ACC112 (cell line): Measurements from ENCODE around the gene TMTC3.
"Not testable (repeated sequence)": the region's sequence is repeated elsewhere in the genome, so short reads cannot be mapped to it uniquely, and the experiment has no call there.

Experiments used
- H2AFZ ChIP-seq: fragments of 200-600 bp; sonication (generic); one replicate; pipeline ENCODE4 v1.6.0; 2017; ENCODE audit warnings: antibody characterized with exemption, low read length; ENCODE audit not compliant: unreplicated experiment
- H3K27ac ChIP-seq: fragments of 200-600 bp; sonication (generic); 2 replicates; pipeline ENCODE4 v1.5.1; 2014; ENCODE audit warnings: low read depth, mild to moderate bottlenecking, antibody characterized with exemption, low read length, moderate library complexity
- H3K27me3 ChIP-seq: fragments of 200-600 bp; sonication (generic); 2 replicates; pipeline ENCODE4 v1.6.1; 2014; ENCODE audit warnings: mild to moderate bottlenecking, antibody characterized with exemption, low read length, moderate library complexity, mixed read lengths; ENCODE audit not compliant: insufficient read depth
- H3K36me3 ChIP-seq: fragments of 200-600 bp; sonication (generic); 2 replicates; pipeline ENCODE4 v1.6.1; 2016; ENCODE audit warnings: mild to moderate bottlenecking, antibody characterized with exemption, low read length, moderate library complexity, mixed read lengths; ENCODE audit not compliant: insufficient read depth
- H3K4me1 ChIP-seq: fragments of 200-600 bp; sonication (generic); one replicate; pipeline ENCODE4 v1.6.1; 2016; ENCODE audit warnings: low read length, mixed read lengths; ENCODE audit not compliant: insufficient read depth, unreplicated experiment, control insufficient read depth
- H3K4me3 ChIP-seq: fragments of 200-600 bp; sonication (generic); 2 replicates; pipeline ENCODE4 v1.5.1; 2014; ENCODE audit warnings: mild to moderate bottlenecking, low read depth, low read length
- H3K79me2 ChIP-seq: fragments of 200-600 bp; sonication (generic); one replicate; pipeline ENCODE4 v1.6.0; 2016; ENCODE audit warnings: low read length; ENCODE audit not compliant: control insufficient read depth, unreplicated experiment, insufficient read depth

TMTC3 gene

DNA sequence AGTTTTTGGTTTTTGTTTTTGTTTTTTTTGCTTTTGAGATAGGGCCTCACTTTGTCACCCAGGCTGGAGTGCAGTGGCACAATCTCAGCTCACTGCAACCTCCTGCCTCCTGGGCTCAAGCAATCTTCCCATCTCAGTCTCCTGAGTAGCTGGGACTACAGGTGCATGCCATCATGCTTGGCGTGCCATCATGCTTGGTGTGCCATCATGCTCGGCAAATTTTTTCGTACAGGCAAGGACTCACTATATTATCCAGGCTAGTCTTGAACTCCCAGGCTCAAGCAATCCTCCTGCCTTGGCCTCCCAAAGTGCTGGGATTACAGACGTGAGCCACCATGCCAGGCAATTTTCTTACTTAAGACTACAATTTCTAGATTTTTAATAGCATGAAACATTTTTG lies 2.4 kb upstream of the TMTC3 start:
- H3K79me2 ChIP-seq: peaks cover 27% of the 10 kb centered on the region
- peaks cover 31% of the 10 kb centered on the region for H3K36me3 ChIP-seq
- H3K4me3 ChIP-seq, H3K27ac ChIP-seq, H3K27me3 ChIP-seq, H2AFZ ChIP-seq: not testable (repeated sequence)
- peaks cover 12% of the 10 kb centered on the region for H3K4me1 ChIP-seq

DNA sequence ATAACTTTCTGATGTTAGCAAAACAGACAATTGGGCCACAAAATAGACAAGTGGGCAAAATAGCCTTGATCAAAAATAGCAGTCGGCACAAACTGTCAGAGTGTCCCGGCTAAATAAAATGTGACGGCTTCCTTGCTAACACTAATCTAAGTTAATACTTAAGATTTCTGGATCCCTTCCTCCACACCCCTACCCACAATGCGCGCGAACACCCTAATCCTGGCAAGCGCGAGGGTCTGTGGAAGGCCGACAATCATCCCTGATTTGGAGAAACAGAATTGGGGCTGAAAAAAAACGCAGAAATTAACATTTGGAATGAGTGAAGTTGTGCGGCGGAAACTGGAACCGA lies 708 bp upstream of the TMTC3 start:
- peaks cover 22% of the 10 kb centered on the region for H3K4me1 ChIP-seq
- H3K27me3 ChIP-seq: no peaks in the 10 kb centered on the region
- H3K27ac ChIP-seq: peak overlapping the region; percentile 68
- H3K36me3 ChIP-seq: peaks cover 23% of the 10 kb centered on the region
- H2AFZ ChIP-seq: peak overlapping the region; percentile 98
- H3K79me2 ChIP-seq: peaks cover 43% of the 10 kb centered on the region
- peak overlapping the region; percentile 90 for H3K4me3 ChIP-seq

DNA sequence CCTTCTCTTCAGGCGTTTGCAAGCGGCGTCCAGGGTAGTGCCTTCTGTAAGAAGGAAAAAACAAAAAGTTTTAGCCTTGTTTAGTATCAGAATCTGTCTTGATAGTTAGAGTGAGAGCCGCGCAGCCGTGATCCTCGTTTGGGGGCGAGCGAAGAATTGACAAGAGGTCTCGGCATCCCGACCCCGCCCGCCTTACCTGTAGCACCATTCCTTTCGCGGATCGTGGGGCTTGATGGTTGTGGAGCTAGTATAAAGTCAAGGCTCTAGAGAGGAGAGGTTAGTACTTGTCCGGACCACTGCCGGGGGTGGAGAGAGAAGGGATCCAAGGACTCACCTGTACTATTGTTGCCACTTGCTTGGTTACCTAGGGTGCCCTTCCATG lies 494 bp downstream of the TMTC3 start:
- peaks cover 22% of the 10 kb centered on the region for H3K4me1 ChIP-seq
- H3K36me3 ChIP-seq: peaks cover 21% of the 10 kb centered on the region
- peak overlapping the region; percentile 90 for H3K4me3 ChIP-seq
- H3K27ac ChIP-seq: no peak overlapping the region
- no peaks in the 10 kb centered on the region for H3K27me3 ChIP-seq
- H3K79me2 ChIP-seq: peaks cover 46% of the 10 kb centered on the region
- H2AFZ ChIP-seq: peak overlapping the region; percentile 94

DNA sequence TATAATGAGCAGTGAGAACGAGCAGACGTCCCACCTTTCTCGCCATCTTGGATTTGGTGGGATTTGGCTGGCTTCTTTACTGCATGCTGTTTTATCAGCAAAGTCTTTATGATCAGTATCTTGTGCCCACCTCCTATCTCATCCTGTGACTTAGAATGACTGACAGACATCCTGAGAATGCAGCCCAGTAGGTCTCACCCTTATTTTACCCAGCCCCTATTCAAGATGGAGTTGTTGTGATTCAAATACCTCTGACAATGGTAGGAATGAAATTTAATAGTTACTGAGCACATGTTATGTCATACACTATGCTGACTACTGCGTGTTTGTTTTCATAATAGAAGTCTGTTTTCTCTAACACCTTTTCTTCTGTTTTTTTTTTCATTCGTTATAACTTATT lies 1.9 kb downstream of the TMTC3 start:
- Histone ChIP-seq H3K27me3 (no peaks in the 10 kb centered on the region), H3K27ac (no peak overlapping the region), H3K4me1 (peaks cover 22% of the 10 kb centered on the region), H2AFZ (no peak overlapping the region), H3K36me3 (peaks cover 10% of the 10 kb centered on the region; the same call in 1 of the 2 replicates), H3K79me2 (peaks cover 53% of the 10 kb centered on the region), H3K4me3 (peak overlapping the region; percentile 90; the same call in 1 of the 2 replicates)

DNA sequence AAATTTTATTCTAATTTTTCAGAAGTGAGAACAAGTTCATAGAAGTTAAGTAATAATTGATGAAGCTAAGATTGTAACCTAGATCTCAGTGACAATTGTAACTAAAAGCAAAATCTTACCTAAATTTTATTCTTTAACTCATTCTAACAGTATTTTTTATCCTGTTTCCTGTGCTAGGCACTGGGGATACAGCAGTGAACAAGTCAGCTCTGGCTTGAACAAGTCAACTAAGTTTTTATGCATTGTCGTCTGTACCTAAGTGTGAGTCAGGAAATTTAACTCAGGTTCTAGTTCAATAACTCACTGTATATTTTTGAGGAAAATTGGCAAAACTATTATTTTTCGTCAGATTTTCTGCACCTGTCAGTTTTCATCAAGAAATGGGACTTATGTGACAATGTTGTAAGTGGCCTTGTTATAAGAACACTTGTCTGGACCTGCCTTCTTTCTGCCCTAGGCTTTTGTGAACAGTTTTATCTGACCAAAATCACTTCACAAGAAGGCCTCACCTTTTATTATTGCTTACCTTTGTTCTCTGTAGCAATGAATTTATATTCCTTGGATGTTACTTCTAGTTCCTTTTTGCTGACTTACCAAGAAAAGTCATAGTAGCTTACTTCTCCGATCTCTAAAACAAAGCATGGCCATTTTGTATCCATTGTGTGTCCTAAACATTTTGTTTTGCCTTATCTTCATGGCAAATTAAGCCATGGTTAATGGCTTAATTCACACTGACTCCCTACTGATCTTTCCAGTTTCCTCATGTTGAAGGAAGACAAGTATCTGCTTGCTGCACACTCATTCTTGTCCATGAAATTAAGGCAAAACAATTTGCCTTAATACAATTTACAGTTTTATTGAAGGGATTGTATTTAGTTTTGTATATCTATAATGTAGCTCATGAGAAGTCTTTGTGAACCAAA lies 2.7 kb downstream of the TMTC3 start:
- Histone ChIP-seq H3K27ac (no peak overlapping the region), H3K4me1 (peaks cover 22% of the 10 kb centered on the region), H3K4me3 (no peak overlapping the region), H3K36me3 (peaks cover 8% of the 10 kb centered on the region; the same call in 1 of the 2 replicates), H2AFZ (no peak overlapping the region), H3K27me3 (no peaks in the 10 kb centered on the region), H3K79me2 (peaks cover 53% of the 10 kb centered on the region)

DNA sequence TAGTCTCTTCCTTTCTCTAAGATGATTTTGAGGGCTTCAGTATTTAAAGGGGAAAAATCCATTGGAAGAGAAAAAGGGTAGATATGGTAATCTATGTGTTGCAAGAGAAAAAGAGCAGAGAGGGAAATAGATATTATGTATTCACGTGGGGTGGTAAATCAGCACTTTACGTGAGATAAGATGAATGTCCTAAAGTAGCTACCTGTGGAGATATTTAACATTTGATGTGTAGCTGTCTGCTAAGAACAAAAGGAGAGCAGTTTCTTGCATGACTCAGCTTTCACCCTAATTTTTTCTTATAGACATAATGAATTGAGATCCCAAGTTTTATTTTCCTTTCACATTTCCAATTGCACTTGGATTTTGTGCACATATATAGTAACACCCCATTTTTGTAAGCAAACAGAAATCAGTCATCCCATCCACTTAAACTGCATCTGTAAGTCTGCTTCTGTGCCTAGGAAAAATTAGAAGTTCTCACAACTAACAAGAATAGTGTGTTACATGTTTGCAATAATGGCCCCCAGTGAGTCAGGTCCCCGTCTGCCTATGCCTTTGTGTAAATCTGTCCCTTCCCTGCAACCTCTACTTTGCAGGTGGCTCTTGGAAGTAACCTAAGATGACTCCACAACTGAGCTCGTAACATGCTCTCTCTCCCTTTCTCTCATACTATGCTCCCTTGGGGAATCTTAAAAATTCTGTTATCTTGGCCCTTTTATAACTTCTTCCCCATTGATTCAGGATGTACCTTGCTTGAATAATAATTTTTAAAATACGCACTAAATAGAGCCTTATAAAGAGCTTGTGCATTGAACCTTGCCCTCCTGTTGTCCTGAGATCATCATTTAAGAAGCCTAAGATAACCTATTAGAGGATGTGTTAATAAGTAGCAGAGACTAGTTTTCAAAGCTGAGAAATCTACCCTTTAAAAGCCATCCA lies 3.7 kb downstream of the TMTC3 start:
- peaks cover 50% of the 10 kb centered on the region for H3K79me2 ChIP-seq
- no peak overlapping the region for H2AFZ ChIP-seq
- H3K36me3 ChIP-seq: no peaks in the 10 kb centered on the region
- no peak overlapping the region for H3K27ac ChIP-seq
- no peak overlapping the region for H3K4me3 ChIP-seq
- no peaks in the 10 kb centered on the region for H3K27me3 ChIP-seq
- peaks cover 18% of the 10 kb centered on the region for H3K4me1 ChIP-seq

DNA sequence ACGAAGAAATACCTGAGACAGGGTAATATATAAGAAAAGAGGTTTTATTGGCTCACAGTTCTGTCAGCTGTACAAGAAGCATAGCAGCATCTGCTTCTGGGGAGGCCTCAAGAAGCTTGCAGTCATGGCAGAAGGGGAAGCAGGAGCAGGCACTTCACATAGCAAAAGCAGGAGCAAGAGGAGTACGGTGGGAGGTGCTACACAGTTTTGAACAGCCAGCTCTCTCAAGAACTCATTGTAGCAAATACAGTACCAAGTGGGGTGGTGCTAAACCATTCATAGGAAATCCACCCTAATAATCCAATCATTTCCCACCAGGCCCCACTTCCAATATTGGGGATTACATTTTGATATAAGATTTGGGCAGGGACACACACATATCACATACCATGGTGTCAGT lies 8.0 kb downstream of the TMTC3 start:
- Histone ChIP-seq H3K36me3 (no peaks in the 10 kb centered on the region), H2AFZ (no peak overlapping the region), H3K4me3 (no peak overlapping the region), H3K27me3 (no peaks in the 10 kb centered on the region), H3K79me2 (peaks cover 22% of the 10 kb centered on the region), H3K27ac (no peak overlapping the region), H3K4me1 (peaks cover 14% of the 10 kb centered on the region)

DNA sequence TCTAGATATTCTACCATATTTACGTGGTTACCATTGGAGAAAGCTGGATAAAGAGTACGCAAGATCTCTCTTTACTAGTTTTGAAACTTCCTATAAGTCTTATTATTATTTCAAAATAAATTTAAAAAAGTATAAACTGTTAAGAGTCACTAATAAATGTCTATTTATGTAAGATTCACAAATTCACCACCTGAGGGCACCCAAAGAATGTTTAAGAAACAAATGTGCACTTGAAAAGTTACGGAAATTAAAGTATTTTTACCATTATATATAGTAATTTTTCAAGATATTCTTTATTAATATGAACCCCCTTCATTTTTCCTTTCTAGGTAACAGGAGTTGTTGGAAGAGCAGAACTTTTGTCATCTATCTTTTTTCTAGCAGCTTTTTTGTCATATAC lies 11.9 kb downstream of the TMTC3 start:
- H3K4me1 ChIP-seq: peaks cover 9% of the 10 kb centered on the region
- H2AFZ ChIP-seq: no peak overlapping the region
- no peak overlapping the region for H3K4me3 ChIP-seq
- H3K27ac ChIP-seq: no peak overlapping the region
- H3K27me3 ChIP-seq: no peaks in the 10 kb centered on the region
- no peaks in the 10 kb centered on the region for H3K79me2 ChIP-seq
- H3K36me3 ChIP-seq: 0 out of 2 replicates have a peak, but pooled peaks cover 10% of the 10 kb centered on the region

DNA sequence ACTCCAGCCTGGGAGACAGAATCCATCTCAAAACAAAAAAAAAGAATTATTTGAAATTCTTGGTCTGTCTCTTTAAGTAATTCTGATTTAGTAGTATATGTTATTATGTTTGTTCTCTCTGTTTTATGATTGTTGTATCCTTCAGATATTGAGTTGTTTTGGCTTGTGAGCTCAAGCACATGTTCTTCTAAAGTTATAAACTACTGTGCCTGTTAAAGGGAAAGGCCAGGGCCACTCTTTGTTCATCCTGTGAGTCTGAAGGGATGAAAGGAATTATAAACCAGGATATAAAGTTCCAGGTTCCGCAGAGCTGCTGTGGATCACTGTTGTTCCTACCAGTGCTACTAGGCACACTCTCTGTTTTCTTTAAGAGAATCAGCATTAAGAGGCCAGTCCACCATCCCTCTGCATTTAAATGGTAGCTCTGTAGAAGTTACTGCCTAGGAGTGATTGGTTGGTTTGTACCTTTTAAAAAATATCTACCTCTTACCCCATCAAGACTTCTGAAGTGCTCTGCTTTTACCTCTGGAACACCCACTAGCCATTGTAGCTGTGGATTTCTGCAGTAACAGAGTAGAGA lies 14.1 kb downstream of the TMTC3 start:
- Histone ChIP-seq H3K4me1 (peaks cover 9% of the 10 kb centered on the region), H3K79me2 (no peaks in the 10 kb centered on the region), H3K36me3 (peaks cover 13% of the 10 kb centered on the region; the same call in 1 of the 2 replicates)

DNA sequence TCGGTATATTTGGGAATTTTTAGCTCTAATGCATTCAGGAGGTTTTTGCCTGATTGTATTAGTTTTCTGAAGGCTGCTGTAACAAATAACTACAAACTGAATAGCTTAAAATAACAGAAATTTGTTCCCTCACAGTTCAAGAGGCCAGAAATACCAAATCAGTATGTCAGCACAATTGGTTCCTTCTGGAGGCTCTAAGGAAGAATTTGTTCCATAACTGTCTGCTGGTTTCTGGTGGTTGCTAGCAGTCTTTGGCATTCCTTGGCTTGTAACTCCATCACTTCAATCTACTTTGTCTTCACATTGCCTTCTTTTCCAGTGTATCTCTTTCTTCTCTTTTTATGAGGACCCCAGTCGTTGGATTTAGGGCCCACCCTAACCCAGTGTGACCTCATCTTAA lies 21.3 kb downstream of the TMTC3 start:
- Histone ChIP-seq H3K4me1 (peaks cover 2% of the 10 kb centered on the region), H3K36me3 (peaks cover 55% of the 10 kb centered on the region), H3K27me3 (no peaks in the 10 kb centered on the region), H3K79me2 (no peaks in the 10 kb centered on the region), H2AFZ (no peak overlapping the region), H3K27ac (no peak overlapping the region), H3K4me3 (no peak overlapping the region)

More for the DNA sequence above, 14.1 kb downstream of the TMTC3 start:
- H3K27ac ChIP-seq: no peak overlapping the region; the same call in 1 of the 2 replicates
- H3K4me3 ChIP-seq: no peak overlapping the region
- H3K27me3 ChIP-seq: no peaks in the 10 kb centered on the region
- no peak overlapping the region for H2AFZ ChIP-seq
